HCT116 (cell line): ENCODE results near the gene ALDH3A1. TPM values are rescaled to one million over a fixed set of nuclear protein-coding genes. Genes with fewer than 3 reads are reported as not detected.

ENCODE experiments used
- ATAC-seq: fragments of 200-7000 bp; cut with Tn5 transposase; 2 replicates; pipeline ENCODE4 v1.9.1; 2020; ENCODE audit warnings: mild to moderate bottlenecking, moderate library complexity
- BruUV-seq: library from RNA; stranded (reverse); fragments of 400-500 nt; replicated peaks from 2 replicates; lab custom pipeline; 2021; lab: Mats Ljungman, UMichigan
- CTCF ChIA-PET: fragments of 300-600 bp; sonication (Branson Sonifier 250); formaldehyde crosslinking; loops from one replicate; lab custom pipeline; 2021; ENCODE audit warnings: antibody characterized with exemption; lab: Charles Lee
- POLR2A ChIA-PET: fragments of 300-600, 350-600 bp; sonication (Branson Sonifier 250); formaldehyde crosslinking; loops from one replicate; lab custom pipeline; 2021; ENCODE audit warnings: antibody characterized with exemption; lab: Charles Lee
- RAD21 ChIA-PET, 2 experiments: fragments of 300-600 bp; sonication (Branson Sonifier 250); formaldehyde crosslinking; loops; one replicate each; lab custom pipeline; 2023; ENCODE audit warnings: low total read pairs in 2 of 2; ENCODE audit not compliant: uncharacterized antibody in 2 of 2, unreplicated experiment in 2 of 2, low non-redundant PET in 1 of 2; lab: Charles Lee
- DNase-seq: peaks from one replicate; pipeline ENCODE4 v3.0.0-alpha.2; 2010; ENCODE audit warnings: low read depth, low spot score
- H2AFZ ChIP-seq: fragments of 200-600 bp; shearing (Covaris generic), sonication (generic); 2 replicates; pipeline ENCODE4 v1.6.1; 2017; ENCODE audit warnings: low read depth, mixed run types, mixed read lengths, antibody characterized with exemption, low read length; ENCODE audit not compliant: poor library complexity, severe bottlenecking
- H3K27ac ChIP-seq: 2 replicates; pipeline ENCODE4 v1.5.1; 2012; ENCODE audit warnings: low read depth, low read length
- H3K27me3 ChIP-seq: fragments of 200-600 bp; sonication (generic); 2 replicates; pipeline ENCODE4 v1.6.1; 2016; ENCODE audit warnings: mixed run types, low read length, mixed read lengths; ENCODE audit not compliant: insufficient read depth
- H3K36me3 ChIP-seq, 2 experiments: fragments of 200-500 bp in 1 of 2; fragments of 200-600 bp in 1 of 2; sonication (Bioruptor generic) in 1 of 2; sonication (generic) in 1 of 2; 2 replicates each; pipeline versions ENCODE4 v1.5.1 to v1.6.1; 2014 to 2016; ENCODE audit warnings: low read length in 2 of 2, inconsistent platforms in 1 of 2, mixed read lengths in 1 of 2, mixed run types in 1 of 2; ENCODE audit not compliant: insufficient read depth in 2 of 2, control insufficient read depth in 1 of 2
- H3K4me1 ChIP-seq, 2 experiments: fragments of 200-600 bp in 1 of 2; sonication (generic) in 1 of 2; 2 replicates each; pipeline versions ENCODE4 v1.5.1 to v1.6.1; 2012 to 2017; ENCODE audit warnings: low read length in 2 of 2, inconsistent platforms in 1 of 2, mild to moderate bottlenecking in 1 of 2, mixed read lengths in 1 of 2, mixed run types in 1 of 2, moderate library complexity in 1 of 2; ENCODE audit not compliant: insufficient read depth in 2 of 2, control insufficient read depth in 1 of 2
- H3K4me2 ChIP-seq: fragments of 200-600 bp; sonication (generic); 2 replicates; pipeline ENCODE4 v1.6.1; 2017; ENCODE audit warnings: mixed run types, low read length, mixed read lengths
- H3K4me3 ChIP-seq, 2 experiments: fragments of 200-600 bp in 1 of 2; sonication (generic) in 1 of 2; replicated peaks in 1 of 2; 2 replicates each; pipeline ENCODE4 v1.5.1; 2011 to 2016; ENCODE audit warnings: low read length in 2 of 2, control low read depth in 1 of 2, low read depth in 1 of 2, mild to moderate bottlenecking in 1 of 2, mixed read lengths in 1 of 2, mixed run types in 1 of 2
- H3K79me2 ChIP-seq: fragments of 200-600 bp; sonication (generic); 2 replicates; pipeline ENCODE4 v1.6.1; 2017; ENCODE audit warnings: mild to moderate bottlenecking, mixed run types, low read length, moderate library complexity, mixed read lengths; ENCODE audit not compliant: insufficient read depth
- H3K9ac ChIP-seq: fragments of 200-600 bp; sonication (generic); 2 replicates; pipeline ENCODE4 v1.6.1; 2016; ENCODE audit warnings: low read length, mixed read lengths
- H3K9me2 ChIP-seq: fragments of 200-600 bp; sonication (generic), shearing (Covaris generic); 2 replicates; pipeline ENCODE4 v1.6.1; 2017; ENCODE audit warnings: mixed run types, mild to moderate bottlenecking, moderate library complexity; ENCODE audit not compliant: insufficient read depth
- H3K9me3 ChIP-seq, 2 experiments: fragments of 200-500 bp in 1 of 2; fragments of 200-600 bp in 1 of 2; sonication (Bioruptor generic) in 1 of 2; sonication (generic) in 1 of 2; 2 replicates each; pipeline ENCODE4 v1.6.1; 2014 to 2017; ENCODE audit warnings: low read length in 2 of 2, mixed read lengths in 2 of 2, inconsistent platforms in 1 of 2, low read depth in 1 of 2, mild to moderate bottlenecking in 1 of 2, mixed run types in 1 of 2, moderate library complexity in 1 of 2; ENCODE audit not compliant: control insufficient read depth in 1 of 2, insufficient read depth in 1 of 2
- H4K20me1 ChIP-seq: fragments of 200-600 bp; sonication (generic), shearing (Covaris generic); 2 replicates; pipeline ENCODE4 v1.6.1; 2017; ENCODE audit warnings: mixed run types, mild to moderate bottlenecking, moderate library complexity; ENCODE audit not compliant: insufficient read depth
- ATF3 ChIP-seq: IDR thresholded peaks from 2 replicates; pipeline ENCODE4 v1.6.1; 2012
- CEBPB ChIP-seq: IDR thresholded peaks from 2 replicates; pipeline ENCODE4 v1.6.1; 2012; ENCODE audit warnings: low read depth
- CTCF ChIP-seq, 3 experiments: fragments of 200-600 bp in 1 of 3; sonication (generic) in 1 of 3; IDR thresholded peaks in 2 of 3; conservative IDR thresholded peaks in 1 of 3; 2 replicates each; pipeline ENCODE4 v1.5.1; 2012 to 2017; ENCODE audit warnings: low read depth in 2 of 3, low read length in 2 of 3, antibody characterized with exemption in 1 of 3, borderline replicate concordance in 1 of 3, control low read depth in 1 of 3, mild to moderate bottlenecking in 1 of 3, mixed read lengths in 1 of 3, mixed run types in 1 of 3, moderate library complexity in 1 of 3; ENCODE audit not compliant: insufficient read depth in 1 of 3
- EGR1 ChIP-seq: IDR thresholded peaks from 2 replicates; pipeline ENCODE4 v1.6.1; 2012; ENCODE audit warnings: low read depth
- JUND ChIP-seq: IDR thresholded peaks from 2 replicates; pipeline ENCODE4 v1.6.1; 2012
- POLR2A ChIP-seq: IDR thresholded peaks from 2 replicates; pipeline ENCODE4 v1.7.0; 2011; ENCODE audit warnings: borderline replicate concordance; ENCODE audit not compliant: insufficient read depth, insufficient read length; ENCODE audit errors: extremely low read depth
- YY1 ChIP-seq: IDR thresholded peaks from 2 replicates; pipeline ENCODE4 v1.6.1; 2011; ENCODE audit warnings: low read length, low read depth, moderate library complexity, mild to moderate bottlenecking; ENCODE audit not compliant: insufficient replicate concordance; ENCODE audit errors: extremely low read depth
- ZFX ChIP-seq: fragments of 450-650 bp; IDR thresholded peaks from 2 replicates; pipeline ENCODE4 v1.6.1; 2017
- ZNF274 ChIP-seq: fragments of 200-500 bp; sonication (Bioruptor generic); IDR thresholded peaks from 2 replicates; pipeline ENCODE4 v1.6.1; 2014; ENCODE audit warnings: mild to moderate bottlenecking, low read depth, low read length, inconsistent platforms
- intact Hi-C: fragments of 100-400 bp; cut with micrococcal nuclease; formaldehyde crosslinking; loops from 2 replicates; pipeline ENCODE4 v1.10.0; 2022
- total RNA-seq: library from RNA; stranded (reverse); gene quantifications from one replicate; pipeline ENCODE4 v1.2.1, GENCODE V29; 2021; ENCODE audit not compliant: unreplicated experiment
- TF ChIP-seq, protein P1 (sequence below): IDR thresholded peaks from 2 replicates; pipeline ENCODE4 v1.6.1; 2012; ENCODE audit warnings: low read depth
- TF ChIP-seq, protein P2 (sequence below): IDR thresholded peaks from 2 replicates; pipeline ENCODE4 v1.6.1; 2012

Gene ALDH3A1
- total RNA-seq, 1 experiment from 2014 or later, result 0.86 TPM

GRCh38 chr17:19703106-19703827, 44.8 kb downstream of the ALDH3A1 start:
- CTCF ChIA-PET, result no interaction called here
- Histone ChIP-seq H3K4me3 (no peak overlapping the region), H3K27ac (no peak overlapping the region), H3K9ac (no peak overlapping the region), H3K79me2 (no peaks in the 10 kb centered on the region), H3K4me2 (no peak overlapping the region), H4K20me1 (no peaks in the 10 kb centered on the region), H3K9me3 (no peaks in the 10 kb centered on the region), H2AFZ (no peak overlapping the region), H3K27me3 (no peaks in the 10 kb centered on the region), H3K4me1 (no peaks in the 10 kb centered on the region; a peak in 1 of 4 replicates), H3K9me2 (no peaks in the 10 kb centered on the region), H3K36me3 (no peaks in the 10 kb centered on the region)
- ATAC-seq, result no peak
- RAD21 ChIA-PET, result no interaction called here
- no peak for DNase-seq
- intact Hi-C loops, result no loop called here
- TF ChIP-seq ATF3 (no peak), CEBPB (no peak), ZNF274 (no peak), CTCF (IDR thresholded peaks at IDR 0.05 in 2 of 3, conservative IDR thresholded peaks at IDR 0.05 in 1 of 3; ENCODE audit: borderline replicate concordance in 1 of 3, insufficient read depth in 1 of 3, low read depth in 2 of 3, low read length in 2 of 3) (no peak), JUND (no peak), YY1 (no peak), EGR1 (no peak), ZFX (no peak), POLR2A (no peak)
- TF ChIP-seq, protein P1, sequence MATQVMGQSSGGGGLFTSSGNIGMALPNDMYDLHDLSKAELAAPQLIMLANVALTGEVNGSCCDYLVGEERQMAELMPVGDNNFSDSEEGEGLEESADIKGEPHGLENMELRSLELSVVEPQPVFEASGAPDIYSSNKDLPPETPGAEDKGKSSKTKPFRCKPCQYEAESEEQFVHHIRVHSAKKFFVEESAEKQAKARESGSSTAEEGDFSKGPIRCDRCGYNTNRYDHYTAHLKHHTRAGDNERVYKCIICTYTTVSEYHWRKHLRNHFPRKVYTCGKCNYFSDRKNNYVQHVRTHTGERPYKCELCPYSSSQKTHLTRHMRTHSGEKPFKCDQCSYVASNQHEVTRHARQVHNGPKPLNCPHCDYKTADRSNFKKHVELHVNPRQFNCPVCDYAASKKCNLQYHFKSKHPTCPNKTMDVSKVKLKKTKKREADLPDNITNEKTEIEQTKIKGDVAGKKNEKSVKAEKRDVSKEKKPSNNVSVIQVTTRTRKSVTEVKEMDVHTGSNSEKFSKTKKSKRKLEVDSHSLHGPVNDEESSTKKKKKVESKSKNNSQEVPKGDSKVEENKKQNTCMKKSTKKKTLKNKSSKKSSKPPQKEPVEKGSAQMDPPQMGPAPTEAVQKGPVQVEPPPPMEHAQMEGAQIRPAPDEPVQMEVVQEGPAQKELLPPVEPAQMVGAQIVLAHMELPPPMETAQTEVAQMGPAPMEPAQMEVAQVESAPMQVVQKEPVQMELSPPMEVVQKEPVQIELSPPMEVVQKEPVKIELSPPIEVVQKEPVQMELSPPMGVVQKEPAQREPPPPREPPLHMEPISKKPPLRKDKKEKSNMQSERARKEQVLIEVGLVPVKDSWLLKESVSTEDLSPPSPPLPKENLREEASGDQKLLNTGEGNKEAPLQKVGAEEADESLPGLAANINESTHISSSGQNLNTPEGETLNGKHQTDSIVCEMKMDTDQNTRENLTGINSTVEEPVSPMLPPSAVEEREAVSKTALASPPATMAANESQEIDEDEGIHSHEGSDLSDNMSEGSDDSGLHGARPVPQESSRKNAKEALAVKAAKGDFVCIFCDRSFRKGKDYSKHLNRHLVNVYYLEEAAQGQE, result no peak
- TF ChIP-seq, protein P2, sequence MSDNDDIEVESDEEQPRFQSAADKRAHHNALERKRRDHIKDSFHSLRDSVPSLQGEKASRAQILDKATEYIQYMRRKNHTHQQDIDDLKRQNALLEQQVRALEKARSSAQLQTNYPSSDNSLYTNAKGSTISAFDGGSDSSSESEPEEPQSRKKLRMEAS, result no peak
- no TSS peak for BruUV-seq
- POLR2A ChIA-PET, result no interaction called here
